ENCODE data around the gene PRDM10.
"Not testable (repeated sequence)": the region's sequence is repeated elsewhere in the genome, so short reads cannot be mapped to it uniquely, and the experiment has no call there.

PRDM10 gene

DNA sequence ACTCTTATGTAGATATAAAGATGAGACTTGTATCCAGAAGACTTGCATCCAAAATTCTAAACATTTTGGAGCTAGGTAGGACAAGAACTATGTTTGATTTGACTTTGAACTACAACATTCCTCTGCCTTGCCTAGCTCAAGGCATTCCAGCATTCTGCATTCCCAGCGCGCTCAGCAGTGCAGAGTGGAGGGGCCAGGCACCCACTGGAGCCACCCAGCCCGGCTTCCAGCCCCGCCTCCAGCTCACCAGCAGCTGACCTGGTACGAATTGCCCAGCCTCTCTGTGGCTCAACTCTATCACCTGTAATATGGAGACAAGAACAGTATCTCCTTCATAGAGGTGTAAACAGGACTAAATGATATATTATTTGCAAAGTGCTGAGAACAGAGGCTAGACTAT is 28.8 kb downstream of the PRDM10 start:
- no peak for DNase-seq

DNA sequence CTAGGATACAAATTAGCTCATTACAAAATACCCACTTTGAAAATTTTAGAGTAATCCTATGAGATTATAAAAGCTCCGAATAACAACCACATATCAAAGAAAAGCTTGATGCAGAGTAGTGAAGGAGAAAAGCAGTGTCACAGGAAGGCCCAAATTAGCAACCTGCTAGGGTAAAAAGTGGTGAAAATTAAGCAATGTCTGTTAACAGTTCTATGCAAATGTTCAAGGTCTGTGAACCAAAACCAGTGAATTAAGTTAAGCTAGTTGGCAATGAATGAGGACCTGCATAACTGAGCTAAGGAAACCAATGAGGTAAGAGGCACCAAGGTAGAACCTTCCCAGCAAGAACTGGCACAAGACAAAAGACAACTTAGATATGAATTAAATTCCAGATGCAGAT is 29.6 kb downstream of the PRDM10 start:
- no peak for DNase-seq

DNA sequence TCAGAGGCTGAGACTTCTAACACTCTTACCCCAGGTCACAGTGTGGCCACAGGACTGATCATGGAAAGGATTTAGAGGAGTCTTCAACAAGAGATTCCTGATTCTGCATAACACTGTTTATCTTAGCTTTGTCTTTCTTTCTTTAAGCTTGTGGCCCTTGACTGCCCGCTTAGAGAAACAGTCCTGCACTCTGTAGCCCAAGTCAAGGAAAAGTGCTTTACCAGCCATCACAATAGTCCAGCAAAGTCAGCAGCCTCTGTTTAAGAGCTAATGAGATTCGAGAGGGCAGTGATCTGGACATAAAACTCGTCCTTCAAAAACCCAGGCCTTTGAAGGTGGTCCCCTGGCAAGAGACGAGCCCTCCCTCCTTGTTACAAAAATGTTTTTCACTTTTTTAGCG is 30.0 kb downstream of the PRDM10 start:
- no peak for DNase-seq

DNA sequence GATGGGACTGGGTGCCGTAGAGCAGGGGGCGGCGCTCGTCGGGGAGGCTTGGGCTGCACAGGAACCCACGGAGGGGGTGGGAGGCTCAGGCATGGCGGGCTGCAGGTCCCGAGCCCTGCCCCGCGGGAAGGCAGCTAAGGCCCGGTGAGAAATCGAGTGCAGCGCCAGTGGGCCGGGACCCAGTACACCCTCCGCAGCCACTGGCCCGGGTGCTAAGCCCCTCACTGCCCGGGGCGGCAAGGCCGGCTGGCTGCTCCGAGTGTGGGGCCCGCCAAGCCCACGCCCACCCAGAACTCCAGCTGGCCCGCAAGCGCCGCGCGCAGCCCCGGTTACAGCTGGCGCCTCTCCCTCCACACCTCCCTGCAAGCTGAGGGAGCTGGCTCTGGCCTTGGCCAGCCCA is 30.8 kb downstream of the PRDM10 start:
- not testable (repeated sequence) for DNase-seq

GRCh38 chr11:129969920-129970319 is 32.7 kb downstream of the PRDM10 start:
- DNase-seq = no peak

GRCh38 chr11:129968591-129969419 is 33.8 kb downstream of the PRDM10 start:
- no peak for DNase-seq

- no peak for DNase-seq
Observed at GRCh38 chr11:129967996-129968395, 34.6 kb downstream of the PRDM10 start.

DNA sequence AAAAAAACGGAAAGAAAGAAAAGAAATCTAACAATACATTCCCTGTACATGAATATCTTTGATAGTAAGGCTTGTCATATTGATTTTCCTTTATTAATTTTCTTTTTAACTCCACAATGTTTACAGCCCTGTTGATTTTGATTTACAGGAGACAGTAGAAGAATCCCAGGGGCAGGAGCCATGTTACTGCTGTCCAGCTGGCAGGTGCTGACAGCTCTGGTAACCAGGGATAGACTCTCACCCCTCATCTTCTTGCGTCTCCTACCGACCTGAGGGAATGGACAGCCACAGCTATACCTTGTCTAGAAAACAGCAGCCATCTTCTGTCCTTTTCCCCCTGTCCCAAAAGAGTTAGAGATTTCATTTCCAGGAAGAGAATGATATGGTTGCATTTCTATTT is 37.4 kb downstream of the PRDM10 start:
- no peak for DNase-seq

DNA sequence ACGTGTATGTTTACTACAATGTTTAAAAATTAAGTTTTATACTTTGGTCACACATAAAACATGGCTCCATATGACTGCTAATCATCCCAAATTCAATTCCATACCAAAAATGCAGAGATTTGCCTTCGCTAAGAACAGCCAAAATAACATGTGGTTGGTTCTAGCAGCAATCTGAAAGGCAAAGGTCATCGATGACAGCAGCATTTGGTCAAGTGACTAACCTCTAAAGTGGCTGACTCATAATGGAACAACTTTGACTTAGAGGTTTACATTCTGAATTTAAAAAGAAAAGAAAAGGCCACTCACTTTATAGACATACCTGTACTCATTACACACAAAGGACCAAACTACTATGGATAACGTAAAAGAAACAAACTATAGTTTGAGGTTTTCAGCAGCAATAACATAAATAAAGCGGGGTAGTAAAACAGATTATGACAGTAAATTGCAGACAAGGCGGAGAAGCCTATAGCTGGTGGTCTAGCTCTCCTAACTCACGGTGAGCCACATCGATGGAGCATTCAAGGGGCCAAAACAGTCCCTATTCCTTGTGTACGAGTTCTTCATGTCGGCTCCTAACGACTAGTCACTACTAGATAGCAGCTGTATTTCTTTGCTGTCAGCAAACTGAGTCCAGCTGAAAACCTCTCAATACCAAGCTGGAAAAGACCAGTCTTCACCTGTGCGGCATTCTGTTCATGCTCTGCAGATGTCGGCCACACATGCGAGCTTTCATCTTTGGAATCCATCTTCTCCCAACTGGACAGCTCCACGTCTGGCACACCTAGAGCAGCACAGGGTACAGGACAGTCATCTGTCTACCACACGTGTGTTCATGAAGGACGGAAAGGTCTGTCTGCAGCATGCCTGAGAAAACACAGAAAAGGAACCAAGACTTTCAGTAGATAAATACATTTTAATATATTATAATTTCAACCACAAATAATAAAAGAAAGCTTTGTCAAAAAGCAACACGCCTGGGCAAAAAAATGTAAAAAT is 42.1 kb downstream of the PRDM10 start:
- DNase-seq = no peak

GRCh38 chr11:129959687-129960086 is 42.9 kb downstream of the PRDM10 start:
- DNase-seq = no peak

DNA sequence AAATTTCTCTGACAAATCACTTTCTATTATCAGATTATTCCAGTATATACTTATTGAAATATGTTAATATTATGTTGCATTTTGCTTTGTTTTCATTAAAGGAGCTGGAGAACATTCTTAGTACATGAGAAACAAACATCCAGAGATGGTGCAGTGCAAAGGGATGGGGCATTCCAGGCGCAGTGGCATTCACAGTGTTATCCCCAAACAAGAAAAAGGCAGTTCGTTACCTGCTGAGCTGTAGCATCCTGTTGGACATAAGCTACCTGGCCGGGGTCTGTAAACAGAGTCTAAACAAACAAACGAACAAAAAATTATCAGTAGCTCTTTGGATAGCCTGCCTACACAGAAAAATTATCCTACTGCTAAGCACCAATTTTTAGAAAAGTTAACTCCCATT is 47.4 kb downstream of the PRDM10 start:
- no peak for DNase-seq

GRCh38 chr11:129954703-129955102 is 47.9 kb downstream of the PRDM10 start:
- not testable (repeated sequence) for DNase-seq

GRCh38 chr11:129951866-129952262 is 50.8 kb downstream of the PRDM10 start:
- no peak for DNase-seq

DNA sequence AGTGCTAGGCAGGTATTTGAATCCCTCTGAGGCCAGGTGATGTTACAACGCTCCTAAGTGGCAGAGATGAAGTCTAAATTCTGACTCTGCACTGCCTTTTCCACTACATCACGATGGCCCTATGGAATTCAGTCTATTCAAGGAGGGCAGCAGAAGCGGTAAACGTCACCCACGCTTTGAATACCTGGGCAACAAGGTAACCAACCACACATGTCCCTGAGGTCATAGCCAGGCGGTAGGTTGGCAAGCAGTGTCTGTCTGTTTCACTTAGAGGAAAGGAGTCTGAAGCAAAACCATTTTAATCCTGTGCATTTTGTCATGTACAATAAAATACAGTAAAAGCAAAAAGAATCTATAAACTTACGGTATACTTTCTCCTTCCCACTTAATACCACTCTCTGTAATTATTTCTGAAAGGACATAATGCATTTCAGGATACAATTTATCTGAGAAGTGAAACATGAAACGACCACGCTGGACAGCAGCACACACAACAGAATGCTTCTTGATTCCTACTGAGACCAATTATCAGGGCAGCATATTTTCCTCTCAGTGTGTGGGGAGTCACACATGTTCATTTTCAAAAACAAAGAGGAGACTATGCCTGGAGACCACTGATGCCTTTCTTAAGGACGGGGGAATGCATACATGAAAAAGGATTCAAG is 51.3 kb downstream of the PRDM10 start:
- DNase-seq = no peak

- DNase-seq = no peak
Observed at GRCh38 chr11:129950101-129951091, 52.2 kb downstream of the PRDM10 start.

DNA sequence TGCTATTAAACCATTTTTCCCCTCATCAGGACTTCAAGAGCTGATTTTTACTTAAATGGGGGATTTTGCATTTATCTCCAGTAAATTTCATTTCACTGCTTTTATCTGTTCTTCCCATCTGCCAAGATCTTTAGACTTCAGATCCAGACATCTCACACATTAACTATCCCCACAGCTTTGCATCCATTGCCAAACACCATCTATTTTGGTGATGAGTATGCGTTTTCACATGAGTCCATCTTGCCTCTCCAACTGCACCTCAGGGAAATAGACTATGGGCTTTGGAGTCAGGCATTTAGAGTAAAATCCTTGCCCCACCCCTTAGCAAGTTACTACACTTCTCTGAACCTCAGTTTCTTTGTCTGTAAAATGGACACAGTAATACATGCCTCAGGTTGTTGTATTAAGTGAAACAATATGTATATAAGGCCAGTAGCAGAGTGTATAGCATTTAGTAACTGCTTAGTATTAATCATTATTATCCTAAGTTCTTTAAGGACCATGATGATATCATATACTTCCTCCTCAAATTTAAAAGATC is 53.6 kb downstream of the PRDM10 start:
- DNase-seq = no peak

DNA sequence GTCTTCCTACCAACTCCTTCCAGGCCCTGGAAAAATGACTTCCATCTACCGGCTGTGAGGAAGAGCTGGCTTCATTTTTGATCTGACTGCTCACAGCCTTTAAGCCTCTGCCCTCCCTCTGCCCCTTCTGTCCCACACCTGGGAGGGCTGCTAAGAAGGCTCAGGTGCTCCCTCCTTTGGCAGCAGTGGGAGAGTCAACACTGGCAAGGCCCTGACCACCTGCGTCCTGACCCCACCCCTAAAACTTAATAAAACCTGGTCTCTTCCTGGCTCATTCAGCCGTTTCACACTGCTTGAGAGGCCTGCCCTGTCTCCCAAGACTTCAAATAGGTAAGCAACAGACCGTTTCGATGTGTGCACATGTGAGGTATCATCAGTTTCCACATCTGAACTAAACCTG is 55.2 kb downstream of the PRDM10 start:
- DNase-seq = no peak

DNA sequence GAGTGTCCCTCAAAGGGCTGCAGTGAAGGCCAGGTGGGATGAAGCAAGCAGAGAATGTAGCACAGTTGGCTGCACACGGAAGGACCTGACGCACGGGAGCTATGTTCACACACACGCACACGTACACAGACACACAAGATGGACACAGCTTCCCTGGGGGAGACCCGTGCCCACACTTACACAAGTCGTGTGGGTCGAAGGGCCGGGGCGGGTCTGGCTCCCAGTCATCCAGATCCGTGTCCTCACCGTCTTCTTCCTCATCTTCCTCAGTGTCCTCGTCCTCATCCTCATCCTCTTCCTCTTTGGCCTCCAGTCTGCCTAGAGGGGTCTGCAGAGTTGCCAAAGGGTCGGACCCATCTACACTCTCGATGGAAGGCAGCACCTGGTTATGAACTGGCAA is 55.7 kb downstream of the PRDM10 start:
- DNase-seq = no peak

DNA sequence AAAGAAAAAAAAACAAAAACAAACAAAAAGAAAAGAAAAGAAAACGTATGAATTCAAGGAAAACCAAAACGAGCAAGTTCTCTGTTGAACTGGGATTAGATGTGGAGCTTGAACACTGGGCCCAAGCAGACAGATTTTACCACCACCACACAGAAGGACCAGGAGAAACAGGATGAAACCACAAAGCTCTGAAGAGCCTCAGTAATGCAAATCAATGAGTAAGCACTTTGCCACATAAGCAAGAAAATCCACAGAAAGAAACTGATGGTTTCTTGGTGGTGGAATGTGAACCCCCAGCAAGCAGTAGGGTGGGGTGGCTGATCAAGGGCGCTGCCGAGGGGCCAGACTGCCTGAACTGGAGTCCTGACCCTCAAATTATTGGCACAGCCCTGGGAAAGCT is 56.4 kb downstream of the PRDM10 start:
- no peak for DNase-seq

DNA sequence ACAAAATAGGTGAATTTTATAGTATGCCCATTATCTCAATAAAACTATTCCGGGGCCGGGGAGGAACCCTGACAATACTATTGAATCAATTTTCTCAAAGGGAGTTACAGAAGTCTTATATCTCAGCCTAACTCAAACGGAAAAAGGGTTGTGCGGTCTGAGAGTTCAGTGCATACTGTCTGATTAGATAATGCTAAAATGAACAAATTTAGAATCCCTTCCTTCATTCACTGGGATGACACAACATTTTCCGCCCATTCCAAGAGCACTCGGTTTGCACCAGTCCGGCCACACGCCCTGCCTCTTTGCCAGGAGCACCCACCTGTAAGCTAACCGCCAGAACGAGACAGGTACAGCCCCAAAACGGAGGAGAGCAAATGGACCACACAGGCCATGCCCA is 57.3 kb downstream of the PRDM10 start:
- no peak for DNase-seq

GRCh38 chr11:129944696-129945095 is 57.9 kb downstream of the PRDM10 start:
- DNase-seq = no peak

DNA sequence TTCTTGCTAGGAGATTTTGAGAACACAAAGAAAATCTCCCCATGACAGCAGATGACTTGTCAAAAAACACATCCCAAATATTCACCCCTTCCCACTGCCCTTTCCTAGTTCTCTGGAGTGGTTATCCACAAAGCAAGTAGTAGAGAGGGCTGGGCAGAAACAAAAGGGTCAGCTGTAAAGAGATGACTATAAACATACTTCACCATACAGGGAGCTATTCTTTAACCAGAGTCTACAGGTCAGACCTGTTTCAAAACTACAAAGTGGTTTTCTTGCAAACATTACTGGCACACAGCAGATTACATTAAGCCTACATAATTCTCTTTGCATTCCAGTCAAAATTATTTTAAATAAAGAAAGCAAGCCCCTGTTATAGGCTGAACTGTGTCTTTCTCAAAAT is 59.6 kb downstream of the PRDM10 start:
- DNase-seq = no peak
